IgD-negative memory B cell (primary cell): Measurements from ENCODE around the gene CTPS2. TPM values are rescaled to one million over a fixed set of nuclear protein-coding genes. Genes with fewer than 3 reads are reported as not detected.

Source experiments
- H3K27ac Mint-ChIP-seq, 3 donors: one replicate each; pipeline ENCODE4 v1.8.0; 2020 to 2022; ENCODE audit warnings: mild to moderate bottlenecking in 3 of 3, mixed read lengths in 3 of 3, moderate library complexity in 1 of 3
- H3K27me3 Mint-ChIP-seq: one replicate; pipeline ENCODE4 v1.8.0; 2021; ENCODE audit warnings: mixed read lengths
- H3K36me3 Mint-ChIP-seq: one replicate; pipeline ENCODE4 v1.8.0; 2020; ENCODE audit warnings: mild to moderate bottlenecking, mixed read lengths
- H3K4me1 Mint-ChIP-seq, 3 donors: one replicate each; pipeline ENCODE4 v1.8.0; 2020 to 2022; ENCODE audit warnings: mixed read lengths in 3 of 3, mild to moderate bottlenecking in 1 of 3
- H3K4me3 Mint-ChIP-seq, 4 donors: one replicate each; pipeline ENCODE4 v1.8.0; 2020 to 2022; ENCODE audit warnings: mild to moderate bottlenecking in 4 of 4, mixed read lengths in 4 of 4, moderate library complexity in 3 of 4
- H3K9me3 Mint-ChIP-seq, 3 donors: one replicate each; pipeline ENCODE4 v1.8.0; 2020 to 2021; ENCODE audit warnings: mixed read lengths in 3 of 3, mild to moderate bottlenecking in 1 of 3
- polyA plus RNA-seq: library from polyadenylated mRNA; unstranded; fragments of 300-500 nt; fragmentation: Illumina TruSeq; gene quantifications from one replicate; pipeline ENCODE4 v1.2.3, GENCODE V29; 2021

Gene CTPS2
- polyA plus RNA-seq, 1 donor from 2014 or later = 4.5 TPM

DNA sequence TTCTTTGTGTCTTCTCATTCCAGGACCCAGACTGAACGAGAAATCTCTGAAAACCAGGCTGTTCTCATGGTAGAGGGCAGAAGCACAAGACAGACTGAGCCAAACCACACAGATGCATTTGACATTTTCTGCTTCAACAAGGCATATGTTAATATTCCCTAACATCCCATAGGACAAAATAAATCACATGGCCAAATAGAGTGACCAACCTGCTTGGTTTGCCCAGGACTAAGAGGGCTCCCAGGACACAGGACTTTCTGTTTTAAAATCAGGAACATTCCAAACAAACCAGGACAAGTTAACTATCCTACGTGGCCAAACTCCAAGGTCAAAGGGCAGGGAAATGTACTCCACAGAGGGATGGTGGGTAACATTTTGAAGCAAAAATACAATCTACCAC is 11.7 kb downstream of the CTPS2 start:
- Mint-ChIP-seq H3K4me1 (peaks cover 4 to 6% (median 5%) of the 10 kb centered on the region in 3 donors), H3K36me3 (no peaks in the 10 kb centered on the region), H3K9me3 (no peaks in the 10 kb centered on the region), H3K27ac (no peak overlapping the region), H3K27me3 (peaks cover 4% of the 10 kb centered on the region), H3K4me3 (no peak overlapping the region)

- Mint-ChIP-seq H3K36me3 (no peaks in the 10 kb centered on the region), H3K27ac (no peak overlapping the region), H3K27me3 (peaks cover 3% of the 10 kb centered on the region), H3K4me3 (no peak overlapping the region), H3K9me3 (no peaks in the 10 kb centered on the region), H3K4me1 (peaks cover 3 to 4% (median 4%) of the 10 kb centered on the region in 3 donors)
Measured at GRCh38 chrX:16699389-16699788, 13.1 kb downstream of the CTPS2 start.

DNA sequence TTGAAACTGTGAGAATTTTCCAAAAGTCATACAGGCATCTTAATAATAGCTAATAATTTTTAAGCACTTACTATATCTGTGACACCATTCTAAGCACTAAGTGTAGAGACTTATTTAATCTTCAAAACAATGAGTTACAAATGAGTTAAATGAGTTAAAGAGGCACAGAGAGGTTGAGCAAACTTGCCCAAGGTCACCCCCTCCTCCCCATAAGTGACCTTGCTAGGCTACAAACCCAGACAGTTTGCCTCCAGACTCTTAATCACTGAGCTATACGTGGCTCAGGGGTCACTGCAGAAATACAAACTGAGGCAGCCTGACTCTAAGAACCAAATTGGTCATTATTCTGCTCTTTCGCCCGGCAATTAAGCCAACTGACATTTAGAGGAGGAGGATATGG is 15.5 kb downstream of the CTPS2 start:
- Mint-ChIP-seq H3K27ac (no peak overlapping the region), H3K4me1 (peaks cover 0 to 2% (median 2%) of the 10 kb centered on the region in 3 donors), H3K9me3 (no peaks in the 10 kb centered on the region), H3K4me3 (no peak overlapping the region), H3K27me3 (peaks cover 2% of the 10 kb centered on the region), H3K36me3 (peaks cover 3% of the 10 kb centered on the region)

- H3K27ac Mint-ChIP-seq = peak overlapping the region in 1 of 3 donors; percentile 67
- H3K4me3 Mint-ChIP-seq = no peak overlapping the region
- H3K4me1 Mint-ChIP-seq = peaks cover 0 to 2% (median 2%) of the 10 kb centered on the region in 3 donors
- H3K27me3 Mint-ChIP-seq = peaks cover 2% of the 10 kb centered on the region
- H3K36me3 Mint-ChIP-seq = peaks cover 3% of the 10 kb centered on the region
- H3K9me3 Mint-ChIP-seq = no peaks in the 10 kb centered on the region
Measured at GRCh38 chrX:16695079-16695676, 17.3 kb downstream of the CTPS2 start.

- no peak overlapping the region for H3K27ac Mint-ChIP-seq
- H3K36me3 Mint-ChIP-seq = peaks cover 7% of the 10 kb centered on the region
- H3K4me1 Mint-ChIP-seq = no peaks in the 10 kb centered on the region
- H3K27me3 Mint-ChIP-seq = no peaks in the 10 kb centered on the region
- H3K9me3 Mint-ChIP-seq = no peaks in the 10 kb centered on the region
- H3K4me3 Mint-ChIP-seq = no peak overlapping the region
Measured at GRCh38 chrX:16687514-16687913, 25.0 kb downstream of the CTPS2 start.

GRCh38 chrX:16683007-16683664 is 29.3 kb downstream of the CTPS2 start:
- peaks cover 5% of the 10 kb centered on the region for H3K36me3 Mint-ChIP-seq
- no peaks in the 10 kb centered on the region for H3K4me1 Mint-ChIP-seq
- no peak overlapping the region for H3K27ac Mint-ChIP-seq
- H3K27me3 Mint-ChIP-seq = no peaks in the 10 kb centered on the region
- H3K9me3 Mint-ChIP-seq = no peaks in the 10 kb centered on the region
- no peak overlapping the region for H3K4me3 Mint-ChIP-seq

DNA sequence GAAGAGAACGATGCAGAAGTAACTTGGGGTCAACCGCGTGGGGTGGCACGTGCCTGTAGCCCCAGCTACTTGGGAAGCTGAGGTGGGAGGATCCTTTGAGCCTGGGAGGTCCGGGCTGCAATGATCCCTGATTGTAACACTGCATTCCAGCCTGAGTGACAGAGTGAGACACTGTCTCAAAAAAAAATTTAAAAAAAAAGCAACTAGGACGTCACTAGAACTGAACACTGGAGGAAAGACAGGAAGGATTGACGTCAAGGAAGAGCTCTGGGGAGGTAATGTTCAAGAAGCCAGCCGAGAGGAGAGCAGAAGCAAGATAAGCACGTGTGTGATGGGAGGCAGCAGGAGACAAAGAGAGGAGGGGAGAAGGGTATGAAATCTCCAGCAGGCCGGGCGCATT is 33.8 kb downstream of the CTPS2 start:
- no peaks in the 10 kb centered on the region for H3K4me1 Mint-ChIP-seq
- H3K27ac Mint-ChIP-seq = no peak overlapping the region
- H3K9me3 Mint-ChIP-seq = no peaks in the 10 kb centered on the region
- H3K36me3 Mint-ChIP-seq = peaks cover 4% of the 10 kb centered on the region
- H3K27me3 Mint-ChIP-seq = no peaks in the 10 kb centered on the region
- no peak overlapping the region for H3K4me3 Mint-ChIP-seq

- H3K27ac Mint-ChIP-seq = no peak overlapping the region
- H3K4me1 Mint-ChIP-seq = peaks cover 0 to 1% (median 0%) of the 10 kb centered on the region in 3 donors
- no peak overlapping the region for H3K4me3 Mint-ChIP-seq
- H3K36me3 Mint-ChIP-seq = peaks cover 2% of the 10 kb centered on the region
- no peaks in the 10 kb centered on the region for H3K27me3 Mint-ChIP-seq
- no peaks in the 10 kb centered on the region for H3K9me3 Mint-ChIP-seq
Measured at GRCh38 chrX:16671005-16671404, 41.5 kb downstream of the CTPS2 start.

DNA sequence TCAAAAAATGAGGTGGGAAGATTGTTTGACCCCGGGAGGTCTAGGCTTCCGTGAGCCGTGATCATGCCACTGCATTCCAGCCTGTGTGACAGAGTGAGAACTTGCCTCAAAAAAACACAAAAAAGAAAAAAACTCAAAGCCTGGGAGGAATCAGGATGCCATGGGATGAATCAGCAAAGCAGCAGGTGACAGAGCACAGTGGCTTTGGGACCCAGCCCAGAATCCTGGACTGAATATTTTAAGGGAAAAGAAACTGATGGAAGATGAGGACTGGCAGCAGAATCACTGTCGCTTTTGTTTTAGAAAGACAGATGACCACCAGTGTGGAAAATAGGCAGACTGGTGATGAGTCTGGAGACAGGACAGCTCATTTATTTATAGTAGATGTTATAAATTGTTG is 45.9 kb downstream of the CTPS2 start:
- Mint-ChIP-seq H3K9me3 (no peaks in the 10 kb centered on the region), H3K27me3 (no peaks in the 10 kb centered on the region), H3K4me3 (no peak overlapping the region), H3K4me1 (peaks cover 0 to 1% (median 0%) of the 10 kb centered on the region in 3 donors), H3K27ac (no peak overlapping the region), H3K36me3 (peaks cover 8% of the 10 kb centered on the region)

GRCh38 chrX:16665089-16665488 is 47.4 kb downstream of the CTPS2 start:
- Mint-ChIP-seq H3K36me3 (peaks cover 8% of the 10 kb centered on the region), H3K4me3 (no peak overlapping the region), H3K27me3 (no peaks in the 10 kb centered on the region), H3K27ac (no peak overlapping the region), H3K9me3 (no peaks in the 10 kb centered on the region), H3K4me1 (peaks cover 0 to 1% (median 0%) of the 10 kb centered on the region in 3 donors)

DNA sequence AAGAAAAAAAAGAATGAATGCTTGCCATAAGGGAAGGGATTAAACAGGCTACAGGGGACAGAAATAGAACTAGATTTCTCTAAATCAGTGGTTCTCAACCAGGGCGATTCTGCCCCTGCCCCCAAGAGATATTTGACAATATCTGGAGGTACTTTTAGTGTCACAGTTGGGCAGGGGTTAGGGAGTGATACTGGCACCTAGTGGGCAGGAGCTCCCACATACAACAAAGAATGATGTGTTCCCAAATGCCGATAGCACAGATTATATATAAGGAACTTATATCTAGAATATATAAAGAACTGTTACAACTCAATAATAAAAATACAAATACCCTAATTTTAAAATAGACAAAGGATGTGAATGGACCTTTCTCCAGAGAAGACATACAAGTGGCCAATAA is 47.8 kb downstream of the CTPS2 start:
- peaks cover 8% of the 10 kb centered on the region for H3K36me3 Mint-ChIP-seq
- H3K4me1 Mint-ChIP-seq = peaks cover 0 to 1% (median 0%) of the 10 kb centered on the region in 3 donors

GRCh38 chrX:16664074-16664473 is 48.4 kb downstream of the CTPS2 start:
- no peak overlapping the region for H3K4me3 Mint-ChIP-seq
- peaks cover 2% of the 10 kb centered on the region for H3K27me3 Mint-ChIP-seq
- no peak overlapping the region for H3K27ac Mint-ChIP-seq
- peaks cover 8% of the 10 kb centered on the region for H3K36me3 Mint-ChIP-seq
- peaks cover 0 to 1% (median 0%) of the 10 kb centered on the region in 3 donors for H3K4me1 Mint-ChIP-seq
- H3K9me3 Mint-ChIP-seq = no peaks in the 10 kb centered on the region

More for the DNA sequence above, 47.8 kb downstream of the CTPS2 start:
- Mint-ChIP-seq H3K9me3 (no peaks in the 10 kb centered on the region), H3K27ac (no peak overlapping the region), H3K27me3 (peaks cover 2% of the 10 kb centered on the region), H3K4me3 (no peak overlapping the region)

DNA sequence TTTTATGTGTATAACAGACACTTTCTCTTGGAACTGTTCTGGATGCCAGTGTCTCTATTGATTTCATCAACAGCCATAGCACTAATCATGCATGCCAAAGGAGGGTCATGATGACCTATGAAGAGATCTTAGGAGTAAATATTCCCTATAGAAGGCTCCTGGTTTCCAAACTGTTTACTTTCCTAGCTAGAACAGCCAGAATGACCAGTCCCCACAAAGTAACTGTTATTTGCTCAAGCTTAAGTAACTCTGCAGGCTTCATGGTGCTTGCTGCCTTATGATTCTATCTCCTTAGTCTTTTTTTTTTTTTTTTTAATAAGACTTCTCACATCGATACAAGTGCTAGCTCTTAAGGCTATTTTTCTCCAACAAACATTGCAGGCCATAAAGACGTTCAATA is 50.1 kb downstream of the CTPS2 start:
- Mint-ChIP-seq H3K27me3 (peaks cover 2% of the 10 kb centered on the region), H3K36me3 (peaks cover 8% of the 10 kb centered on the region), H3K4me1 (no peaks in the 10 kb centered on the region), H3K27ac (no peak overlapping the region), H3K4me3 (no peak overlapping the region), H3K9me3 (no peaks in the 10 kb centered on the region)

DNA sequence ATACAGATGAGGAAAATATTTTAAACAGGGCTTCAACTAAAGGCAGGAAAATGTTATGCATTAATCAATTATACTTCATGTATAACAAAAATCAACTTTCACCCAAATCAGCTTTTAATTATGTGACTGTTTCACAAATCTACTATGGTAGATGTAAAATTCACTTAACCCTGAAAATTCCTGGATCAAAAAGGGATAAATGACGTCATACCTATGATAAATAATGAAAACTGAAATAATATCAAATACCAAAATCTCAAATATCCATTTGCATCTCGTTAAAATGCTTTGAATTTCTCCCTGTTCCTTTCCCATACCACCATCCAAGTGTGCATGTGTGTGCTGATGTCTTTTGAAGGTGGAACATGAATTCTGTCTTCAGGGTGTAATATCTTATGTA is 51.0 kb downstream of the CTPS2 start:
- no peak overlapping the region for H3K27ac Mint-ChIP-seq
- H3K4me1 Mint-ChIP-seq = no peaks in the 10 kb centered on the region
- H3K4me3 Mint-ChIP-seq = no peak overlapping the region
- peaks cover 8% of the 10 kb centered on the region for H3K36me3 Mint-ChIP-seq
- H3K9me3 Mint-ChIP-seq = no peaks in the 10 kb centered on the region
- peaks cover 2% of the 10 kb centered on the region for H3K27me3 Mint-ChIP-seq

GRCh38 chrX:16659321-16659720 is 53.1 kb downstream of the CTPS2 start:
- H3K4me1 Mint-ChIP-seq = no peaks in the 10 kb centered on the region
- H3K4me3 Mint-ChIP-seq = no peak overlapping the region
- H3K9me3 Mint-ChIP-seq = no peaks in the 10 kb centered on the region
- peaks cover 2% of the 10 kb centered on the region for H3K27me3 Mint-ChIP-seq
- peaks cover 5% of the 10 kb centered on the region for H3K36me3 Mint-ChIP-seq
- H3K27ac Mint-ChIP-seq = no peak overlapping the region

DNA sequence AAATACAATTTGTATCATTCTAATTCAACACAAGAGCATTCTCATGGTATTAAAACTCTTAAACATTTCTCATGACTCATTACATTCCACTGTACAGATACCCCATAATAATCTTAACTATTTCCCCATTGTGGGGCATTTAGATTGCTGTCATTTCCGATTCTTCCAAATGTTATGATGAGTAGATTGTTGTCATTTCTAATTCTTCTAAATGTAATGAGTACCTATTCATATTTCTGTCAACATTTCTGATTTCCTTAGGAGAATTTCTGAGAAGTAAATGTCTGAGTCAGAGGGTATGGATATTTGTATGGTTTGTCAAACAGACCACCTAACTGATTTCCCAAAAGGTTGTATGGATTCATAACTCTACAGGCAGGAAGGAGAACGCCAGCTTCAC is 54.2 kb downstream of the CTPS2 start:
- Mint-ChIP-seq H3K27ac (no peak overlapping the region), H3K4me1 (no peaks in the 10 kb centered on the region), H3K27me3 (peaks cover 2% of the 10 kb centered on the region), H3K36me3 (peaks cover 2% of the 10 kb centered on the region), H3K9me3 (no peaks in the 10 kb centered on the region), H3K4me3 (no peak overlapping the region)
